ENCODE results near the gene TLCD3A.

DNA sequence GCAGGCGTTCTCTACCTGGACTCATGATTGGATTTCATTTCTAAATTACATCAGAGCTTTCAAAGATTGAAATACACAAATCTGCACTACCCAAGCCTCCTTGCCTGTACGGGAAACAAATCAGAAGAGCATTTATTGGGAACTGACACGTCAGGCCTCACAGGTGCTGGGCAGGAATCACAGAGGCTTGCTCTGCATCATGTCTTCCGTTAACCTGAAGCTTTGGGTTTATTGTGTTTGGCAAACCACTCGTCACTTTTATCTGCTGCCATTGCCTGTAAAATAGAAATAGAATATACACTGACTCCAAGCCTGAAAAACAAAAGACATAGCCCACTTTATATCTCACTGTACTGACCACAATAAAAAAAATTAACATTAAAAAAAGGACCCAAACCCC is 27.6 kb downstream of the TLCD3A start:
- TF ChIP-seq, protein P1, sequence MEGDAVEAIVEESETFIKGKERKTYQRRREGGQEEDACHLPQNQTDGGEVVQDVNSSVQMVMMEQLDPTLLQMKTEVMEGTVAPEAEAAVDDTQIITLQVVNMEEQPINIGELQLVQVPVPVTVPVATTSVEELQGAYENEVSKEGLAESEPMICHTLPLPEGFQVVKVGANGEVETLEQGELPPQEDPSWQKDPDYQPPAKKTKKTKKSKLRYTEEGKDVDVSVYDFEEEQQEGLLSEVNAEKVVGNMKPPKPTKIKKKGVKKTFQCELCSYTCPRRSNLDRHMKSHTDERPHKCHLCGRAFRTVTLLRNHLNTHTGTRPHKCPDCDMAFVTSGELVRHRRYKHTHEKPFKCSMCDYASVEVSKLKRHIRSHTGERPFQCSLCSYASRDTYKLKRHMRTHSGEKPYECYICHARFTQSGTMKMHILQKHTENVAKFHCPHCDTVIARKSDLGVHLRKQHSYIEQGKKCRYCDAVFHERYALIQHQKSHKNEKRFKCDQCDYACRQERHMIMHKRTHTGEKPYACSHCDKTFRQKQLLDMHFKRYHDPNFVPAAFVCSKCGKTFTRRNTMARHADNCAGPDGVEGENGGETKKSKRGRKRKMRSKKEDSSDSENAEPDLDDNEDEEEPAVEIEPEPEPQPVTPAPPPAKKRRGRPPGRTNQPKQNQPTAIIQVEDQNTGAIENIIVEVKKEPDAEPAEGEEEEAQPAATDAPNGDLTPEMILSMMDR (conservative IDR thresholded peaks at IDR 0.05 in 1 of 2, IDR thresholded peaks at IDR 0.05 in 1 of 2; ENCODE audit: low read depth in 1 of 2, low read length in 2 of 2) = no peak
- TF ChIP-seq EZH2 (IDR thresholded peaks at IDR 0.05; ENCODE audit: low read length, missing control alignments) = no peak

Data from fibroblast of lung (primary cell).